HepG2 (cell line): ENCODE data around the gene SMOC1. TPM values are rescaled to one million over a fixed set of nuclear protein-coding genes. Genes with fewer than 3 reads are reported as not detected.

ENCODE experiments used
- KLF6 ChIP-seq: IDR thresholded peaks from 2 replicates; pipeline ENCODE4 v1.8.0; 2016; ENCODE audit warnings: missing biosample characterization, missing genetic modification reagents
- SOX5 ChIP-seq: IDR thresholded peaks from 2 replicates; pipeline ENCODE4 v1.6.1; 2016; ENCODE audit warnings: borderline replicate concordance
- ZMYM4 ChIP-seq: sonication (generic); formaldehyde crosslinking; IDR thresholded peaks from 2 replicates; pipeline ENCODE4 v1.8.1; 2023; ENCODE audit warnings: mild to moderate bottlenecking, missing genetic modification reagents
- ZNF570 ChIP-seq: sonication (generic); formaldehyde crosslinking; IDR thresholded peaks from 2 replicates; pipeline ENCODE4 v1.4.0; 2020; ENCODE audit warnings: mild to moderate bottlenecking, missing genetic modification reagents, borderline replicate concordance
- ZNF747 ChIP-seq: sonication (generic); formaldehyde crosslinking; IDR thresholded peaks from 2 replicates; pipeline ENCODE4 v1.8.1; 2023; ENCODE audit warnings: missing genetic modification reagents, mild to moderate bottlenecking, borderline replicate concordance
- ZNF879 ChIP-seq: sonication (generic); formaldehyde crosslinking; IDR thresholded peaks from 2 replicates; pipeline ENCODE4 v1.8.1; 2023; ENCODE audit warnings: missing genetic modification reagents
- polyA plus RNA-seq, 8 experiments: library from polyadenylated mRNA; depleted of rRNA in 3 of 8; stranded (reverse) in 7 of 8; unstranded in 1 of 8; fragments of >200 nt; fragmentation: Illumina TruSeq in 4 of 8; extraction: Trizol in 4 of 8; gene quantifications; 2 replicates each; pipeline versions ENCODE4 v1.2.1 to v1.2.3, GENCODE V29; 2011 to 2016; ENCODE audit warnings: low read depth in 4 of 8, missing spikeins in 1 of 8, mixed read lengths in 1 of 8; ENCODE audit not compliant: insufficient read depth in 1 of 8
- total RNA-seq, 5 experiments: library from RNA; depleted of rRNA; stranded (reverse); fragments of >200 nt; fragmentation: Illumina TruSeq; extraction: Trizol; gene quantifications; 2 replicates each; pipeline ENCODE4 v1.2.3, GENCODE V29; 2016; ENCODE audit warnings: low read depth in 1 of 5
- TF ChIP-seq, protein P1 (sequence below): sonication (generic); formaldehyde crosslinking; IDR thresholded peaks from 2 replicates; pipeline ENCODE4 v1.4.0; 2020; ENCODE audit warnings: missing genetic modification reagents, borderline replicate concordance
- TF ChIP-seq, protein P2 (sequence below): sonication (generic); formaldehyde crosslinking; IDR thresholded peaks from 2 replicates; pipeline ENCODE4 v1.8.1; 2022; ENCODE audit warnings: mild to moderate bottlenecking, missing genetic modification reagents
- TF ChIP-seq, protein P3 (sequence below), 2 experiments: sonication (generic) in 1 of 2; formaldehyde crosslinking in 1 of 2; IDR thresholded peaks; 2 replicates each; pipeline versions ENCODE4 v1.5.1 to v1.6.1; 2011 to 2020; ENCODE audit warnings: borderline replicate concordance in 1 of 2, low read depth in 1 of 2, low read length in 1 of 2, mild to moderate bottlenecking in 1 of 2, missing genetic modification reagents in 1 of 2, moderate library complexity in 1 of 2
- TF ChIP-seq, protein P4 (sequence below), 2 experiments: sonication (generic) in 1 of 2; formaldehyde crosslinking in 1 of 2; IDR thresholded peaks; 2 replicates each; pipeline versions ENCODE4 v1.4.0 to v1.6.1; 2018 to 2020; ENCODE audit warnings: missing genetic modification reagents in 2 of 2, borderline replicate concordance in 1 of 2, low read depth in 1 of 2, mild to moderate bottlenecking in 1 of 2, missing biosample characterization in 1 of 2

Gene SMOC1
- total and polyA plus RNA-seq, 2 of the 13 experiments (the other 11 are each of a cell fraction or from before 2014, with no cell fraction given) = 17.8 to 35.6 TPM

DNA sequence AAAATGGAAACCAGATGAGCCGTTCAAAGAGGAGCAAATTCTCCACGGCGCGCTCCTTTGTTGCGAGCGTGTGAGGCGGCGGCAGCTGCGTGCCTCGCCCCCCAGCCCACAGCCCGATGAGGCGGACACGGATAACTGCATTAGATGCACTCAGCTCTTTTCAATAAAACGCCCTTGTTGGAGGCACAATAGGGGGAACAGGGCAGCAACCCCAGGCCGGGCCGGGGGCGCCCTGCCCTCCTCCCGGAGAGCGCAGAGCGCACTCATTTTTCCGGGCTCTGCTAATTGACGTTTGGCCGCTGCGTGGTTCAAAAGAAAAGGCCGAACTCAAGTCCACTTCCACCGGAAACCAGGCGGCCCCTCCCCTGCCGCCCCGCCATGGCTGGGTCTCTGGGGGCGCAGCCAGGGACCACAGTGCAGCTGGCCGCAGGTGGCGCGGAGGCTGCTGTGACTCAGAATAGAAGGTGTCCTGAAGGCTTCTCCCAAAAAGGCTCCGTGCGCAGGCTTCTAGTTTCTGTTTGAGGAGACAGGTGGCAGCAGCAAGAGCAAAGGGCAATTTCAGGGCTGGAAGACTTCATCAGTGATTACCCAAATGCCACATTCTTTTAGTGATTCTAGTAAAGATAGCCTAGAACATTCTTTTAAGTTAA, 29.0 kb upstream of the SMOC1 start (continued):
- TF ChIP-seq, protein P1, sequence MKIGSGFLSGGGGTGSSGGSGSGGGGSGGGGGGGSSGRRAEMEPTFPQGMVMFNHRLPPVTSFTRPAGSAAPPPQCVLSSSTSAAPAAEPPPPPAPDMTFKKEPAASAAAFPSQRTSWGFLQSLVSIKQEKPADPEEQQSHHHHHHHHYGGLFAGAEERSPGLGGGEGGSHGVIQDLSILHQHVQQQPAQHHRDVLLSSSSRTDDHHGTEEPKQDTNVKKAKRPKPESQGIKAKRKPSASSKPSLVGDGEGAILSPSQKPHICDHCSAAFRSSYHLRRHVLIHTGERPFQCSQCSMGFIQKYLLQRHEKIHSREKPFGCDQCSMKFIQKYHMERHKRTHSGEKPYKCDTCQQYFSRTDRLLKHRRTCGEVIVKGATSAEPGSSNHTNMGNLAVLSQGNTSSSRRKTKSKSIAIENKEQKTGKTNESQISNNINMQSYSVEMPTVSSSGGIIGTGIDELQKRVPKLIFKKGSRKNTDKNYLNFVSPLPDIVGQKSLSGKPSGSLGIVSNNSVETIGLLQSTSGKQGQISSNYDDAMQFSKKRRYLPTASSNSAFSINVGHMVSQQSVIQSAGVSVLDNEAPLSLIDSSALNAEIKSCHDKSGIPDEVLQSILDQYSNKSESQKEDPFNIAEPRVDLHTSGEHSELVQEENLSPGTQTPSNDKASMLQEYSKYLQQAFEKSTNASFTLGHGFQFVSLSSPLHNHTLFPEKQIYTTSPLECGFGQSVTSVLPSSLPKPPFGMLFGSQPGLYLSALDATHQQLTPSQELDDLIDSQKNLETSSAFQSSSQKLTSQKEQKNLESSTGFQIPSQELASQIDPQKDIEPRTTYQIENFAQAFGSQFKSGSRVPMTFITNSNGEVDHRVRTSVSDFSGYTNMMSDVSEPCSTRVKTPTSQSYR (CRISPR knock-in tag) = peak; percentile 3; the same call in 1 of the 2 replicates
- TF ChIP-seq KLF6 = peak; percentile 67; the same call in 1 of the 2 replicates
- TF ChIP-seq, protein P2, sequence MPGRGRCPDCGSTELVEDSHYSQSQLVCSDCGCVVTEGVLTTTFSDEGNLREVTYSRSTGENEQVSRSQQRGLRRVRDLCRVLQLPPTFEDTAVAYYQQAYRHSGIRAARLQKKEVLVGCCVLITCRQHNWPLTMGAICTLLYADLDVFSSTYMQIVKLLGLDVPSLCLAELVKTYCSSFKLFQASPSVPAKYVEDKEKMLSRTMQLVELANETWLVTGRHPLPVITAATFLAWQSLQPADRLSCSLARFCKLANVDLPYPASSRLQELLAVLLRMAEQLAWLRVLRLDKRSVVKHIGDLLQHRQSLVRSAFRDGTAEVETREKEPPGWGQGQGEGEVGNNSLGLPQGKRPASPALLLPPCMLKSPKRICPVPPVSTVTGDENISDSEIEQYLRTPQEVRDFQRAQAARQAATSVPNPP (CRISPR knock-in tag) = peak; percentile 34; the same call in 1 of the 2 replicates
- TF ChIP-seq, protein P3, sequence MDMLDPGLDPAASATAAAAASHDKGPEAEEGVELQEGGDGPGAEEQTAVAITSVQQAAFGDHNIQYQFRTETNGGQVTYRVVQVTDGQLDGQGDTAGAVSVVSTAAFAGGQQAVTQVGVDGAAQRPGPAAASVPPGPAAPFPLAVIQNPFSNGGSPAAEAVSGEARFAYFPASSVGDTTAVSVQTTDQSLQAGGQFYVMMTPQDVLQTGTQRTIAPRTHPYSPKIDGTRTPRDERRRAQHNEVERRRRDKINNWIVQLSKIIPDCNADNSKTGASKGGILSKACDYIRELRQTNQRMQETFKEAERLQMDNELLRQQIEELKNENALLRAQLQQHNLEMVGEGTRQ (IDR thresholded peaks at IDR 0.05; ENCODE audit: low read depth, low read length) = no peak
- TF ChIP-seq, protein P3 (CRISPR knock-in tag; IDR thresholded peaks at IDR 0.05; ENCODE audit: borderline replicate concordance) = no peak
- TF ChIP-seq SOX5 = peak; percentile 70
- TF ChIP-seq ZNF570 (CRISPR knock-in tag) = no peak
- no peak for TF ChIP-seq ZNF879 (CRISPR knock-in tag)
- TF ChIP-seq, protein P4, sequence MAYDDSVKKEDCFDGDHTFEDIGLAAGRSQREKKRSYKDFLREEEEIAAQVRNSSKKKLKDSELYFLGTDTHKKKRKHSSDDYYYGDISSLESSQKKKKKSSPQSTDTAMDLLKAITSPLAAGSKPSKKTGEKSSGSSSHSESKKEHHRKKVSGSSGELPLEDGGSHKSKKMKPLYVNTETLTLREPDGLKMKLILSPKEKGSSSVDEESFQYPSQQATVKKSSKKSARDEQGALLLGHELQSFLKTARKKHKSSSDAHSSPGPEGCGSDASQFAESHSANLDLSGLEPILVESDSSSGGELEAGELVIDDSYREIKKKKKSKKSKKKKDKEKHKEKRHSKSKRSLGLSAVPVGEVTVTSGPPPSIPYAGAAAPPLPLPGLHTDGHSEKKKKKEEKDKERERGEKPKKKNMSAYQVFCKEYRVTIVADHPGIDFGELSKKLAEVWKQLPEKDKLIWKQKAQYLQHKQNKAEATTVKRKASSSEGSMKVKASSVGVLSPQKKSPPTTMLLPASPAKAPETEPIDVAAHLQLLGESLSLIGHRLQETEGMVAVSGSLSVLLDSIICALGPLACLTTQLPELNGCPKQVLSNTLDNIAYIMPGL (CRISPR knock-in tag; IDR thresholded peaks at IDR 0.05; ENCODE audit: borderline replicate concordance in 1 of 2, low read depth in 1 of 2) = peak in 1 of 2 experiments; percentile 67; a peak in 3 of 4 replicates
- TF ChIP-seq ZNF747 (CRISPR knock-in tag) = 0 out of 2 replicates have a peak, but pooled peaks have one; percentile 23
- TF ChIP-seq ZMYM4 (CRISPR knock-in tag) = peak; percentile 61
